Cardiac muscle cell (in vitro differentiated cells and primary cell): ENCODE measurements around the gene EEIG1. TPM values are rescaled to one million over a fixed set of nuclear protein-coding genes. Genes with fewer than 3 reads are reported as not detected.
A peak's percentile ranks its signal among the peaks of the same experiment; 100 is the strongest.

Experiments
- DNase-seq, 2 donors: peaks; one replicate each; pipeline versions ENCODE4 v3.0.0 to v3.0.0-alpha.2; 2010 to 2017; ENCODE audit warnings: low read depth in 1 of 2, low spot score in 1 of 2
- H3K27ac ChIP-seq: fragments of 200-600 bp; sonication (generic); 2 replicates; pipeline ENCODE4 v1.5.1; 2016
- H3K27me3 ChIP-seq: fragments of 200-600 bp; sonication (generic); 2 replicates; pipeline ENCODE4 v1.6.0; 2016; ENCODE audit warnings: control low read depth
- H3K36me3 ChIP-seq: fragments of 200-600 bp; sonication (generic); 2 replicates; pipeline ENCODE4 v1.5.1; 2016; ENCODE audit warnings: control low read depth
- H3K4me1 ChIP-seq: fragments of 200-600 bp; sonication (generic); 2 replicates; pipeline ENCODE4 v1.8.1; 2017; ENCODE audit warnings: low read depth, mild to moderate bottlenecking, mixed run types
- H3K4me3 ChIP-seq: fragments of 200-600 bp; sonication (generic); 2 replicates; pipeline ENCODE4 v1.5.1; 2016; ENCODE audit warnings: mild to moderate bottlenecking
- H3K9me3 ChIP-seq: fragments of 200-600 bp; sonication (generic); 2 replicates; pipeline ENCODE4 v1.5.1; 2017; ENCODE audit warnings: low read depth, mild to moderate bottlenecking, control low read depth
- CTCF ChIP-seq: IDR thresholded peaks from 2 replicates; pipeline ENCODE4 v1.5.1; 2012; ENCODE audit warnings: low read depth, mild to moderate bottlenecking, low read length
- polyA plus RNA-seq: library from polyadenylated mRNA; unstranded; fragments of >200 nt; fragmentation: Nextera tagmentation; extraction: Ambion mirVana; gene quantifications from 2 replicates; pipeline ENCODE4 v1.2.1, GENCODE V29; 2016
- total RNA-seq: library from RNA; depleted of rRNA; stranded (reverse); fragments of >200 nt; gene quantifications from 2 replicates; pipeline ENCODE4 v1.2.3, GENCODE V29; 2016

Gene EEIG1
- total and polyA plus RNA-seq, 2 experiments from 2014 or later: 25.6 to 26.6 TPM

DNA sequence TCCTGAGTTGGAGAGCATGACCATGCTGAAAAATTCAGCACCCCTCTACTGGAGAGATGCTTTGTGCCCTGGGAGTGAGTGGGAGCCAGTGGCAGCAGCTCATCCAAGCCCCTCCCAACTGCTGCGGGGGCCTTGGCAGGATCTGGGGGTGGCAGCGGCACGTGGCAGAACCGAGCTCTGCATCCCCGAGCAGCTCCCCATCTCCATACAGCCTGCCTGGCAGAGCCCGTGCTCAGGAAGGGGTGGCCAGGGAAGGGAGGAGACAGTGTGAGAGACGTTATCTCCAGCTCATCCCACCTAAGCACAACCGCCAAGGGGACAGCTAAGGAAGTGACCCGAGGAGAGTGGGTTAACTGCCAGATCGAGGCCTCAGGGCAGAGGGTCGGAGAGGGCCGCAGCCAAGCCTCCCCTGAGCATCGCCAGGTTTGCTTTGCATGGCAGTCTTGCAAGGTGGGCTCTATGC is 25.9 kb downstream of the EEIG1 start:
- Histone ChIP-seq H3K27me3 (no peaks in the 10 kb centered on the region), H3K4me3 (no peak overlapping the region), H3K4me1 (peaks cover 6% of the 10 kb centered on the region), H3K36me3 (no peaks in the 10 kb centered on the region), H3K27ac (no peak overlapping the region), H3K9me3 (no peaks in the 10 kb centered on the region)
- no peak for DNase-seq
- no peak for TF ChIP-seq CTCF

DNA sequence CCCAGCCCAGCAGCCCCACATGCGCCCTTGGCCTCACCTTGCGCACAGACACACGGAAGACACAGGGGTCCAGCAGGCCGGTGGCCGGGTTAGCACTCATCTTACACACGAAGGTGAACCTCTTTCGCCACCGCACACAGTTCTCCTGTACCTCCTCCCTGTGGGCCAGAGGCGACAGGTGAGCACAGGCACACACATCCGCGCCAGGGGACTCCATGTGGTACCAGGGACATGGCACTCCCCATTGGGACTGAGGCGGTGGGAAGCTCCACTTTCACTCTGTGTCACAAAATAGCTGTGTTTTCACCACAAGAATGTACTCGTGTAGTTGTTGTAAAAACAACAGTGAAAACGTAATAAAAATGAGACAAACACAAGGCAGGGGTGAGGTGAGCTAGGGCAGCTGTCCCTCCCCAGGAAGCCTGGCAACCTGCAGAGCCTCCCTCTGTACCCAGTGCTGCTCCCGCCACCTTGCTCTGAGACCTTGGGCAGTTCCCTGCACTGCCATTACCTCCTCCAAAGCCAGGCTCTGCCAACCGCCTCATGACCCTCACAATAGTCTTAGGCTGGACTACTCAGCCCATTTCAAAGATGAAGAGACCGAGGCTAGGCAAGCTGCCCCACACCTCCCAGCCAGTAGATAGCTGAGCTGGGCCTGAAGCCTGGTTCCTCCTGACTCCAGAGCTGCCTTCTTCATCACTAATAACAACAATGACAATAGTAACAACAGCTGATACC is 26.9 kb downstream of the EEIG1 start:
- no peak for TF ChIP-seq CTCF
- H3K9me3 ChIP-seq: no peaks in the 10 kb centered on the region
- H3K27me3 ChIP-seq: no peaks in the 10 kb centered on the region
- H3K27ac ChIP-seq: no peak overlapping the region
- H3K36me3 ChIP-seq: no peaks in the 10 kb centered on the region
- H3K4me3 ChIP-seq: no peak overlapping the region
- peaks cover 6% of the 10 kb centered on the region for H3K4me1 ChIP-seq
- no peak for DNase-seq

DNA sequence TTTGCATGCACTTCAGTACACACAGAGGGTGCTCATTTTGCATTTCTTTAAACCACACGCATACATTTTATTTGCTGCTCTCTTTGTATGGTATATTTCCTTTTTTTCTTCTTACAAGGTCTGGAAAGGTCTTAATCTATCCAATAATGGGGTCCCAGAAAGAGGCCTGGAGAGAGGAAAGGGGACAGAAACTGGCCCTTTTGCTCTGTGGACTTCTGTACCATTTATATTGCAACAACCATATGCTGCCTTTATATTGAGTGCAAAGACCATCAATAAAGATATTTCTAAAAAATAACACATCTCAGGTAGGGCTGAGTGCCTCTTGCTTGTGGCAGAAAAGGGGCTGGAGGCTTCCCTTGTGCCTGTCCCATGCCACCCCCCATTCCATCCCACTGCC is 27.6 kb downstream of the EEIG1 start:
- TF ChIP-seq CTCF: no peak
- H3K27me3 ChIP-seq: no peaks in the 10 kb centered on the region
- H3K36me3 ChIP-seq: no peaks in the 10 kb centered on the region
- DNase-seq: no peak
- peaks cover 6% of the 10 kb centered on the region for H3K4me1 ChIP-seq
- H3K27ac ChIP-seq: no peak overlapping the region
- H3K4me3 ChIP-seq: no peak overlapping the region
- no peaks in the 10 kb centered on the region for H3K9me3 ChIP-seq

- H3K4me1 ChIP-seq: peaks cover 2% of the 10 kb centered on the region
- H3K27ac ChIP-seq: no peak overlapping the region
- no peak for TF ChIP-seq CTCF
- no peaks in the 10 kb centered on the region for H3K27me3 ChIP-seq
- no peaks in the 10 kb centered on the region for H3K36me3 ChIP-seq
- peak in 1 of 2 donors; percentile 46 for DNase-seq
- no peak overlapping the region for H3K4me3 ChIP-seq
- no peaks in the 10 kb centered on the region for H3K9me3 ChIP-seq
These were observed 30.1 kb downstream of the EEIG1 start for GRCh38 chr9:127950513-127951289.

GRCh38 chr9:127949827-127950512 is 30.8 kb downstream of the EEIG1 start:
- no peak for DNase-seq
- Histone ChIP-seq H3K4me1 (no peaks in the 10 kb centered on the region), H3K27ac (no peak overlapping the region), H3K4me3 (no peak overlapping the region), H3K36me3 (peaks cover 4% of the 10 kb centered on the region), H3K27me3 (no peaks in the 10 kb centered on the region), H3K9me3 (no peaks in the 10 kb centered on the region)
- TF ChIP-seq CTCF: no peak
